Activated CD4-positive, alpha-beta memory T cell treated with anti-CD3 and anti-CD28 coated beads for 36 hours (primary cell): ENCODE measurements around the gene SLC26A8. TPM values are rescaled to one million over a fixed set of nuclear protein-coding genes. Genes with fewer than 3 reads are reported as not detected.

Experiments used
- CTCF ChIA-PET: fragments of 350-600 bp; sonication (Branson Sonifier 250); formaldehyde crosslinking; loops from one replicate; lab custom pipeline; 2021; ENCODE audit warnings: antibody characterized with exemption, inconsistent platforms; lab: Charles Lee
- POLR2A ChIA-PET: fragments of 350-600 bp; sonication (Branson Sonifier 250); formaldehyde crosslinking; loops from one replicate; lab custom pipeline; 2021; ENCODE audit warnings: antibody characterized with exemption; lab: Charles Lee
- DNase-seq: peaks from one replicate; pipeline ENCODE4 v3.0.0-alpha.2; 2020
- H3K27ac Mint-ChIP-seq: one replicate; pipeline ENCODE4 v1.8.0; 2021; ENCODE audit warnings: mixed read lengths
- H3K27me3 Mint-ChIP-seq: one replicate; pipeline ENCODE4 v1.8.0; 2021; ENCODE audit warnings: mixed read lengths
- H3K36me3 Mint-ChIP-seq: one replicate; pipeline ENCODE4 v1.8.0; 2021; ENCODE audit warnings: mixed read lengths
- H3K4me1 Mint-ChIP-seq: one replicate; pipeline ENCODE4 v1.8.0; 2021; ENCODE audit warnings: low read depth, mixed read lengths
- H3K4me3 Mint-ChIP-seq: one replicate; pipeline ENCODE4 v1.8.0; 2021; ENCODE audit warnings: mild to moderate bottlenecking, mixed read lengths
- H3K9me3 Mint-ChIP-seq: one replicate; pipeline ENCODE4 v1.8.0; 2021; ENCODE audit warnings: mixed read lengths
- intact Hi-C: fragments of 100-400 bp; cut with micrococcal nuclease; formaldehyde crosslinking; loops from one replicate; pipeline ENCODE4 v1.15.1; 2023
- total RNA-seq, 2 experiments: library from RNA; stranded (reverse); gene quantifications; one replicate each; pipeline ENCODE4 v1.2.3, GENCODE V29; 2021

The SLC26A8 gene
- total RNA-seq, 2 experiments from 2014 or later: not detected

DNA sequence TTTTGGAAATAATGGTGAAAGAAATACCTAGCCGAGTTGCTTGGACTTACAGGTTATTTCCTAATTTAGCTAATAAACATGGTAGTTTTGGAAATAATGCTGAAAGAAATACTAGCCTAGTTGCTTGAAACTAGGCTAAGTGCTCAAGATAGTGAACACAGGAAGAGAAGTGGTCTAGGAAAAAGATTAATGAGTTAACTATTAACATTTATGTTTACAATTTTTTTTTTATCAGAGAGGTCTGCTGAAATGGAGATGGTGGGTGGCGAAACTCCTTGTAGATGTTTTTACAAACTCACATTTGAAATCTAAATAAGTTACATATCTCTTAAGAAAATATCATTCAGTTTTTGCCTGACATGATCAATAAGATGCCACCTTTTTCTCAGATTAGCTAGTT lies 42.4 kb upstream of the SLC26A8 start:
- Mint-ChIP-seq H3K9me3 (no peaks in the 10 kb centered on the region), H3K27ac (no peak overlapping the region), H3K36me3 (no peaks in the 10 kb centered on the region), H3K4me3 (no peak overlapping the region), H3K27me3 (no peaks in the 10 kb centered on the region), H3K4me1 (peaks cover 48% of the 10 kb centered on the region)
- ChIA-PET CTCF (interaction anchor here (0.7 to 2.0 kb wide), 3 partner anchors 9 to 39 kb away, joined by 3 to 5 read pairs (median 5); partner anchors contain the start of gene MAPK14), POLR2A (interaction anchor here (0.6 to 1.1 kb wide), 3 partner anchors 31 to 1190 kb away, joined by 3 to 5 read pairs (median 3); no protein-coding TSS in a partner anchor)
- intact Hi-C loops: loop anchor here (2.0 kb wide), 1 partner anchor 28 kb away; no protein-coding TSS in a partner anchor
- no peak for DNase-seq

- no peak overlapping the region for H3K27ac Mint-ChIP-seq
- POLR2A ChIA-PET: no interaction called here
- CTCF ChIA-PET: interaction anchor here (0.6 kb wide), 1 partner anchor 29 kb away, joined by 4 read pairs; no protein-coding TSS in a partner anchor
- intact Hi-C loops: loop anchor here (2.0 kb wide), 1 partner anchor 29 kb away; no protein-coding TSS in a partner anchor
- peaks cover 48% of the 10 kb centered on the region for H3K4me1 Mint-ChIP-seq
- DNase-seq: no peak
- H3K9me3 Mint-ChIP-seq: no peaks in the 10 kb centered on the region
- H3K4me3 Mint-ChIP-seq: no peak overlapping the region
- no peaks in the 10 kb centered on the region for H3K27me3 Mint-ChIP-seq
- H3K36me3 Mint-ChIP-seq: peaks cover 7% of the 10 kb centered on the region
These were observed 41.5 kb upstream of the SLC26A8 start for GRCh38 chr6:36065916-36066315.

GRCh38 chr6:36064770-36065396 lies 40.4 kb upstream of the SLC26A8 start:
- Mint-ChIP-seq H3K36me3 (peaks cover 7% of the 10 kb centered on the region), H3K27me3 (no peaks in the 10 kb centered on the region), H3K9me3 (no peaks in the 10 kb centered on the region), H3K4me1 (peaks cover 43% of the 10 kb centered on the region), H3K27ac (peak overlapping the region; percentile 11), H3K4me3 (no peak overlapping the region)
- POLR2A ChIA-PET: no interaction called here
- CTCF ChIA-PET: no interaction called here
- intact Hi-C loops: no loop called here
- DNase-seq: no peak

DNA sequence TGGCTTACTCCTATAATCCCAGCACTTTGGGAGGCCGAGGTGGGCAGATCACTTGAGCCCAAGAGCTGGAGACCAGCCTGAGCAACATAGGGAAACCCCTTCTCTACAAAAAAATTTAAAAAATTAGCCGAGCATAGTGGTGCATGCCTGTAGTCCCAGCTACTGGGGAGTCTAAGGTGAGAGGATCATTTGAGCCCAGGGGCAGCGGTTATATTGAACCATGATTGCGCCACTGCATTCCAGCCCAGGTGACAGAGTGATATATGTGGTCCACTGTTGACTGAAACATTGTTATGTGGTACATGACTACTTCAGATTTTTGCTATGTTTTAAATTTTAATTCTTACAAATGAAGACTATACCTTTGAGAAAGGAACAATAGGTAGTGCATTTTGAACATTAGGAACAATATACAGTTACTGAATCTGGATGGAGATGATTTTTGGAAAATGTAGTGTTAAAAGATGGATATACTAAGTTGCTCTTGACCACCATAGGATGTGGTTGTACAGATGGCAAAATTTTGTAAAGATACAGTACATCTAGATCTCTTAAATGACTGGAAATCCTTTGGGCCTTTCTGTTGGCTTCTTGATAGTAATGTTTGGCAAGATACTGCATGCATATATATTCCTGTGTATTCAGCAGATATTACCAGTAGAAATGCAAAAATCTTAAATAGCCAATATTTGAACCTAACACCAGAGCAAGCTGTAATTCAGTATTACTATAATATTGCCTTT lies 39.0 kb upstream of the SLC26A8 start:
- Mint-ChIP-seq H3K36me3 (peaks cover 13% of the 10 kb centered on the region), H3K27me3 (no peaks in the 10 kb centered on the region), H3K4me1 (peaks cover 38% of the 10 kb centered on the region), H3K4me3 (no peak overlapping the region), H3K9me3 (no peaks in the 10 kb centered on the region), H3K27ac (no peak overlapping the region)
- intact Hi-C loops: no loop called here
- CTCF ChIA-PET: no interaction called here
- POLR2A ChIA-PET: no interaction called here
- no peak for DNase-seq

GRCh38 chr6:36062247-36062646 lies 37.8 kb upstream of the SLC26A8 start:
- CTCF ChIA-PET: interaction anchor here (0.8 kb wide), 1 partner anchor 10 kb away, joined by 3 read pairs; no protein-coding TSS in a partner anchor
- no peak overlapping the region for H3K4me3 Mint-ChIP-seq
- intact Hi-C loops: no loop called here
- no peak for DNase-seq
- peaks cover 28% of the 10 kb centered on the region for H3K4me1 Mint-ChIP-seq
- peaks cover 13% of the 10 kb centered on the region for H3K36me3 Mint-ChIP-seq
- no peak overlapping the region for H3K27ac Mint-ChIP-seq
- H3K27me3 Mint-ChIP-seq: no peaks in the 10 kb centered on the region
- POLR2A ChIA-PET: no interaction called here
- H3K9me3 Mint-ChIP-seq: no peaks in the 10 kb centered on the region

DNA sequence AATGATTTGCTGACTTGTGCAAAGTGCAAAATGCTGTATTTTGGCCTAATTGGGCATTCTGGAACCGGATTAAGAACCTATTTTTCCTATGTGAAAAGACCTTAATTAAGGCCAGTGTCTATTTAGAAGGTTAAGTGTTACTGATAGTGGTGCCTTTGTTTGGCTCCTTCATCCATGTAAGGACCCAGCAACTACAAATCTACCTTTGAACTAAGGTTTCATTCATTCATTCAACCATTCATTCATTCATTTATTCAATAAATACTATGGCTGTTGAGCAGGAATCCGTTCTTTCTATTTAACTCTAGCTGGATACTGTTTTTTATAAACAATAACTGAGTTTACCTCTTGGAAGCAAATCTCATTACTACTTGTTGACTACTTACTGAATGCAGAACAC lies 36.8 kb upstream of the SLC26A8 start:
- intact Hi-C loops: no loop called here
- H3K9me3 Mint-ChIP-seq: no peaks in the 10 kb centered on the region
- H3K27ac Mint-ChIP-seq: no peak overlapping the region
- H3K4me3 Mint-ChIP-seq: no peak overlapping the region
- no peak for DNase-seq
- ChIA-PET CTCF (interaction anchor here (0.7 kb wide), 1 partner anchor 62 kb away, joined by 3 read pairs; no protein-coding TSS in a partner anchor), POLR2A (no interaction called here)
- H3K36me3 Mint-ChIP-seq: peaks cover 13% of the 10 kb centered on the region
- peaks cover 21% of the 10 kb centered on the region for H3K4me1 Mint-ChIP-seq
- H3K27me3 Mint-ChIP-seq: no peaks in the 10 kb centered on the region

- intact Hi-C loops: no loop called here
- no peaks in the 10 kb centered on the region for H3K27me3 Mint-ChIP-seq
- H3K9me3 Mint-ChIP-seq: no peaks in the 10 kb centered on the region
- no peak for DNase-seq
- H3K27ac Mint-ChIP-seq: no peak overlapping the region
- H3K36me3 Mint-ChIP-seq: peaks cover 12% of the 10 kb centered on the region
- ChIA-PET POLR2A (interaction anchor here (1.1 kb wide), 1 partner anchor 29 kb away, joined by 3 read pairs; no protein-coding TSS in a partner anchor), CTCF (interaction anchor here (1.1 to 1.2 kb wide), 2 partner anchors 38 to 151 kb away, joined by 3 to 5 read pairs; no protein-coding TSS in a partner anchor)
- H3K4me1 Mint-ChIP-seq: peaks cover 3% of the 10 kb centered on the region
- H3K4me3 Mint-ChIP-seq: no peak overlapping the region
These were observed 31.7 kb upstream of the SLC26A8 start for GRCh38 chr6:36056178-36056577.

- H3K4me1 Mint-ChIP-seq: peaks cover 3% of the 10 kb centered on the region
- peaks cover 10% of the 10 kb centered on the region for H3K36me3 Mint-ChIP-seq
- CTCF ChIA-PET: no interaction called here
- H3K4me3 Mint-ChIP-seq: no peak overlapping the region
- intact Hi-C loops: no loop called here
- POLR2A ChIA-PET: no interaction called here
- no peaks in the 10 kb centered on the region for H3K27me3 Mint-ChIP-seq
- no peak overlapping the region for H3K27ac Mint-ChIP-seq
- DNase-seq: no peak
- H3K9me3 Mint-ChIP-seq: no peaks in the 10 kb centered on the region
These were observed 30.5 kb upstream of the SLC26A8 start for GRCh38 chr6:36054956-36055355.

- no peak overlapping the region for H3K4me3 Mint-ChIP-seq
- no peaks in the 10 kb centered on the region for H3K27me3 Mint-ChIP-seq
- peaks cover 3% of the 10 kb centered on the region for H3K4me1 Mint-ChIP-seq
- no peaks in the 10 kb centered on the region for H3K9me3 Mint-ChIP-seq
- DNase-seq: no peak
- peaks cover 7% of the 10 kb centered on the region for H3K36me3 Mint-ChIP-seq
- POLR2A ChIA-PET: no interaction called here
- intact Hi-C loops: no loop called here
- H3K27ac Mint-ChIP-seq: no peak overlapping the region
- CTCF ChIA-PET: interaction anchor here (0.9 kb wide), 1 partner anchor 40 kb away, joined by 5 read pairs; no protein-coding TSS in a partner anchor
These were observed 30.0 kb upstream of the SLC26A8 start for GRCh38 chr6:36054415-36054814.

DNA sequence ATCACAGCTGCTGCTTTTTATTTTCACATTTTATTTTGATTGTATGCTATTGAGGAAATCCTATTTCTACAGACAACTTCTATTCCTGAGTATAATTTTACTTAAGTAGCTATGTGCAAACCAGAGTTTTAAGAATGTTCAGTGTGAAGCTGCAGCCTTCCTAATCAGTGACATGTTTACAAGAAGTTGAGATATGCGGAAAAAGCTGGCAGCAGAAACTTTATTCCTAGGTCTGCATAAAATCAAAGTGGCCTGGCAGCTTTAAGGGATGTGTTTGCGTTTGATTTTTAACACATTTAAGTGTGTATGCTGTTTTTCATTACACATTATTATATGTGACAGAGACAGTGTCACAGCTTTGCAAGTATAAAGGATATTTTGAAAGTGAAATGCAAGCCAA lies 29.4 kb upstream of the SLC26A8 start:
- H3K27ac Mint-ChIP-seq: no peak overlapping the region

DNA sequence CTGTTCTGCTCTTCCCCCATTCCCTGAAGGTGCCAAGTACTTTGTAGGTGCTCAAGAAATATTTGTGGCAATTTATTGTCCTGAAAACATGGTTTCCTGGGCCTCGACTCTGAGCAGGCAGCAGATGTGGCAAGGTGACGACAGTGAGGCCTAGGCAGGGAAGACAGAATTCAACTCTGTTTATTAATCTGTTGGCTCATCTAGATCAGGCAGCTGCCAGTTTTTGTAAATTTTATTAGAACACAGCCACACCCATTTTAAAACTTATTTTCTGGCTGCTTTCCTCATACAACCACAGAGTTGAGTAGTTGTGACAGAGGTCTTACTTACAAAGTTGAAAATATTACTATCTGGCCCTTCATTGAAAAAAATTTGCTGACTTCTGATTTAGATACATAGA lies 27.7 kb upstream of the SLC26A8 start:
- Mint-ChIP-seq H3K27ac (no peak overlapping the region), H3K36me3 (peaks cover 6% of the 10 kb centered on the region), H3K4me1 (peaks cover 6% of the 10 kb centered on the region), H3K9me3 (no peaks in the 10 kb centered on the region), H3K4me3 (no peak overlapping the region), H3K27me3 (no peaks in the 10 kb centered on the region)
- DNase-seq: no peak
- CTCF ChIA-PET: interaction anchor here (0.5 to 1.7 kb wide), 5 partner anchors 10 to 165 kb away, joined by 3 to 5 read pairs (median 3); partner anchors contain the start of gene MAPK14
- POLR2A ChIA-PET: interaction anchor here (1.4 kb wide), 1 partner anchor 23 kb away, joined by 3 read pairs; no protein-coding TSS in a partner anchor
- intact Hi-C loops: no loop called here

More for the DNA sequence above, 29.4 kb upstream of the SLC26A8 start:
- Mint-ChIP-seq H3K36me3 (peaks cover 4% of the 10 kb centered on the region), H3K27me3 (no peaks in the 10 kb centered on the region), H3K4me3 (no peak overlapping the region), H3K4me1 (peaks cover 3% of the 10 kb centered on the region), H3K9me3 (no peaks in the 10 kb centered on the region)
- POLR2A ChIA-PET: no interaction called here
- CTCF ChIA-PET: interaction anchor here (0.9 kb wide), 1 partner anchor 41 kb away, joined by 5 read pairs; no protein-coding TSS in a partner anchor
- DNase-seq: no peak
- intact Hi-C loops: no loop called here
